Esophagus muscularis mucosa (tissue), 4 donors: ENCODE measurements around the gene FAM174B. TPM values are rescaled to one million over a fixed set of nuclear protein-coding genes. Genes with fewer than 3 reads are reported as not detected.

Experiments
- DNase-seq: peaks from one replicate; pipeline ENCODE4 v3.0.0-alpha.2; 2017; ENCODE audit errors: extremely low spot score
- H3K27ac ChIP-seq, 4 donors: fragments of 200-600 bp; sonication (generic); replicated peaks in 1 of 4; 1 replicate in 3 of 4; 2 replicates in 1 of 4; pipeline ENCODE4 v1.5.1; 2016 to 2019; ENCODE audit warnings: mild to moderate bottlenecking in 1 of 4
- H3K27me3 ChIP-seq, 4 donors: fragments of 200-600 bp; sonication (generic); one replicate each; pipeline versions ENCODE4 v1.5.1 to v1.6.0; 2016 to 2019
- H3K36me3 ChIP-seq, 4 donors: fragments of 200-600 bp; sonication (generic); one replicate each; pipeline ENCODE4 v1.5.1; 2016 to 2019
- H3K4me1 ChIP-seq, 4 donors: fragments of 200-600 bp; sonication (generic); one replicate each; pipeline ENCODE4 v1.5.1; 2016 to 2019
- H3K4me3 ChIP-seq, 4 donors: fragments of 200-600 bp; sonication (generic); 1 replicate in 2 of 4; 2 replicates in 2 of 4; pipeline ENCODE4 v1.5.1; 2016 to 2019; ENCODE audit warnings: mild to moderate bottlenecking in 4 of 4, moderate library complexity in 1 of 4
- H3K9me3 ChIP-seq, 4 donors: fragments of 200-600 bp; sonication (generic); 1 replicate in 3 of 4; 2 replicates in 1 of 4; pipeline ENCODE4 v1.5.1; 2016 to 2019
- EP300 ChIP-seq: sonication (generic); formaldehyde crosslinking; IDR thresholded peaks from one replicate; pipeline ENCODE4 v1.6.1; 2017; ENCODE audit warnings: antibody characterized with exemption
- POLR2A ChIP-seq: fragments of 450-650 bp; IDR thresholded peaks from one replicate; pipeline ENCODE4 v1.6.1; 2017; ENCODE audit warnings: antibody characterized with exemption, moderate library complexity, mild to moderate bottlenecking, low read depth
- POLR2AphosphoS5 ChIP-seq, 2 donors: sonication (generic); formaldehyde crosslinking; IDR thresholded peaks; one replicate each; pipeline ENCODE4 v1.6.1; 2017; ENCODE audit warnings: antibody characterized with exemption in 2 of 2
- WGBS: methylation state at CpG from one replicate; pipeline ENCODE4 v1.1.5; 2018; 5-methylcytosine and 5-hydroxymethylcytosine counted together
- intact Hi-C: fragments of 100-400 bp; cut with DNase I; formaldehyde crosslinking; loops from one replicate; pipeline ENCODE4 v1.15.1; 2023
- total RNA-seq, 4 donors: library from RNA; depleted of rRNA; stranded (reverse); fragments of >200 nt; gene quantifications; one replicate each; pipeline versions ENCODE4 v1.1.0 to v1.2.1, GENCODE V29; 2016
- TF ChIP-seq, protein P1 (sequence below), 3 experiments: fragments of 200-600 bp in 2 of 3; fragments of 450-650 bp in 1 of 3; sonication (generic) in 2 of 3; IDR thresholded peaks; one replicate each; pipeline ENCODE4 v1.5.1; 2017 to 2019; ENCODE audit warnings: antibody characterized with exemption in 3 of 3, mild to moderate bottlenecking in 2 of 3, moderate library complexity in 1 of 3

FAM174B gene
- total RNA-seq, 4 donors from 2014 or later = 7.5 to 15.2 (median 9.9) TPM

DNA sequence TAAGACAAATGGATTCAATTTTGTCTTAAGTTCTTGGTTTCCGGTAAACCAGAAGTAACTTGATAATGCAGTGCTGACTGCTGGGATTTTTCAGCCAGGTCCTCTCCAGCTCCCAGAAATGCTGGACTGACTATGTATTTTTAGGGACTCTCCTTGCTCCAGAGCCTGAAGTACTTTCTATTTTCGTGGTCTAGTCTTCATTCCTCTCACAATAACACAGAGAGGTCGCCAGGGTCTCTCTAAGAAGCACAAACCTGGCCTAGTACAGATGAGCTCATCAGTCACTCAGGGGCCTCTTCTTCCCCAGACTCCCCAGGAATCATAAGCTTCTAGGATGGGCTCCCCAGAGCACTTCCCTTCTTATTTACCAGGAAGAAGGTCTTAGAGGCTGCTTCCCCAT lies 85.8 kb downstream of the FAM174B start:
- DNase-seq = no peak
- Histone ChIP-seq H3K27me3 (peaks cover 0 to 4% (median 0%) of the 10 kb centered on the region in 4 donors), H3K36me3 (no peaks in the 10 kb centered on the region), H3K4me3 (no peak overlapping the region), H3K4me1 (peaks cover 0 to 5% (median 0%) of the 10 kb centered on the region in 4 donors), H3K9me3 (no peaks in the 10 kb centered on the region), H3K27ac (no peak overlapping the region)
- WGBS = 90% methylated on average over 3 of the region's 3 CpGs
- TF ChIP-seq EP300 (no peak), POLR2AphosphoS5 (IDR thresholded peaks at IDR 0.05) (no peak), POLR2A (no peak)
- TF ChIP-seq, protein P1, sequence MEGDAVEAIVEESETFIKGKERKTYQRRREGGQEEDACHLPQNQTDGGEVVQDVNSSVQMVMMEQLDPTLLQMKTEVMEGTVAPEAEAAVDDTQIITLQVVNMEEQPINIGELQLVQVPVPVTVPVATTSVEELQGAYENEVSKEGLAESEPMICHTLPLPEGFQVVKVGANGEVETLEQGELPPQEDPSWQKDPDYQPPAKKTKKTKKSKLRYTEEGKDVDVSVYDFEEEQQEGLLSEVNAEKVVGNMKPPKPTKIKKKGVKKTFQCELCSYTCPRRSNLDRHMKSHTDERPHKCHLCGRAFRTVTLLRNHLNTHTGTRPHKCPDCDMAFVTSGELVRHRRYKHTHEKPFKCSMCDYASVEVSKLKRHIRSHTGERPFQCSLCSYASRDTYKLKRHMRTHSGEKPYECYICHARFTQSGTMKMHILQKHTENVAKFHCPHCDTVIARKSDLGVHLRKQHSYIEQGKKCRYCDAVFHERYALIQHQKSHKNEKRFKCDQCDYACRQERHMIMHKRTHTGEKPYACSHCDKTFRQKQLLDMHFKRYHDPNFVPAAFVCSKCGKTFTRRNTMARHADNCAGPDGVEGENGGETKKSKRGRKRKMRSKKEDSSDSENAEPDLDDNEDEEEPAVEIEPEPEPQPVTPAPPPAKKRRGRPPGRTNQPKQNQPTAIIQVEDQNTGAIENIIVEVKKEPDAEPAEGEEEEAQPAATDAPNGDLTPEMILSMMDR (IDR thresholded peaks at IDR 0.05) = no peak
- intact Hi-C loops = no loop called here

Other genes with a start within 250 kb of the FAM174B start
- 10 to 100 TPM; 54.3 to 86.0 (median 62.8) TPM for gene CHD2, start 244.5 kb upstream of the FAM174B start, total RNA-seq